HepG2 (cell line): Measurements from ENCODE around the gene EEF1AKMT1. TPM values are rescaled to one million over a fixed set of nuclear protein-coding genes. Genes with fewer than 3 reads are reported as not detected.

ENCODE experiments used
- ATAC-seq: fragments of 200-7000 bp; cut with Tn5 transposase; 3 replicates; pipeline ENCODE4 v1.9.1; 2020; ENCODE audit warnings: mild to moderate bottlenecking, moderate library complexity
- BruUV-seq: library from RNA; stranded (reverse); fragments of 400-500 nt; replicated peaks from 2 replicates; lab custom pipeline; 2021; lab: Mats Ljungman, UMichigan
- CTCF ChIA-PET: fragments of 300-600 bp; formaldehyde crosslinking; extraction: SDS; loops from one replicate; lab custom pipeline; 2021; ENCODE audit warnings: low total read pairs, inconsistent platforms, low intra/inter-chr PET ratio; lab: Yijun Ruan, JAX
- POLR2A ChIA-PET: fragments of 350-600 bp; sonication (Branson Sonifier 250); formaldehyde crosslinking; loops from one replicate; lab custom pipeline; 2020; ENCODE audit warnings: antibody characterized with exemption, inconsistent platforms; lab: Yijun Ruan, JAX
- DNase-seq: peaks from one replicate; pipeline ENCODE4 v3.0.0-alpha.2; 2015; ENCODE audit warnings: low spot score
- FAIRE-seq: peaks from 3 replicates; lab custom pipeline; 2011; peaks lifted over from hg19 to GRCh38; lab: Jason Lieb, UNC
- H2AFZ ChIP-seq: one replicate; pipeline ENCODE4 v1.6.1; 2011; ENCODE audit warnings: low read length, inconsistent platforms
- H3K27ac ChIP-seq: fragments of 300-600 bp; 3 replicates; pipeline ENCODE4 v1.8.0; 2011; ENCODE audit warnings: mixed run types, mild to moderate bottlenecking, mixed read lengths, low read length, inconsistent platforms; ENCODE audit not compliant: insufficient read depth; ENCODE audit errors: extremely low read length
- H3K27me3 ChIP-seq, 2 experiments: fragments of 200-600 bp in 1 of 2; 2 replicates in 1 of 2; 3 replicates in 1 of 2; pipeline versions ENCODE4 v1.6.0 to v1.8.0; 2011; ENCODE audit warnings: low read length in 2 of 2, mild to moderate bottlenecking in 2 of 2, moderate library complexity in 2 of 2, inconsistent platforms in 1 of 2; ENCODE audit not compliant: insufficient read depth in 2 of 2, control insufficient read depth in 1 of 2
- H3K36me3 ChIP-seq, 2 experiments: fragments of 200-600 bp in 1 of 2; replicated peaks in 1 of 2; 2 replicates in 1 of 2; 3 replicates in 1 of 2; pipeline versions ENCODE4 v1.5.1 to v1.8.0; 2011; ENCODE audit warnings: low read length in 2 of 2, inconsistent platforms in 1 of 2; ENCODE audit not compliant: insufficient read depth in 2 of 2, control insufficient read depth in 1 of 2
- H3K4me1 ChIP-seq: 2 replicates; pipeline ENCODE4 v1.5.1; 2012; ENCODE audit warnings: low read length, inconsistent platforms; ENCODE audit not compliant: insufficient read depth
- H3K4me2 ChIP-seq: 2 replicates; pipeline ENCODE4 v1.6.0; 2011; ENCODE audit warnings: low read depth, low read length, inconsistent platforms
- H3K4me3 ChIP-seq, 3 experiments: fragments of 200-600 bp in 1 of 3; sonication (generic), shearing (Covaris generic) in 1 of 3; replicated peaks in 1 of 3; 2 replicates each; pipeline ENCODE4 v1.5.1; 2011 to 2016; ENCODE audit warnings: low read length in 3 of 3, inconsistent platforms in 2 of 3, low read depth in 2 of 3, mild to moderate bottlenecking in 2 of 3, control low read depth in 1 of 3, mixed read lengths in 1 of 3; ENCODE audit not compliant: insufficient read depth in 1 of 3
- H3K79me2 ChIP-seq: one replicate; pipeline ENCODE4 v1.6.1; 2011; ENCODE audit warnings: low read length, inconsistent platforms; ENCODE audit not compliant: insufficient read depth
- H3K9ac ChIP-seq: 2 replicates; pipeline ENCODE4 v1.6.0; 2011; ENCODE audit warnings: mild to moderate bottlenecking, low read depth, low read length, inconsistent platforms; ENCODE audit not compliant: insufficient read depth
- H3K9me3 ChIP-seq: 2 replicates; pipeline ENCODE4 v1.5.1; 2012; ENCODE audit warnings: mild to moderate bottlenecking, low read length
- H4K20me1 ChIP-seq: 2 replicates; pipeline ENCODE4 v1.6.0; 2011; ENCODE audit warnings: inconsistent platforms, mild to moderate bottlenecking, low read length, moderate library complexity; ENCODE audit not compliant: insufficient read depth
- BATF2 ChIP-seq: sonication (generic); formaldehyde crosslinking; IDR thresholded peaks from 2 replicates; pipeline ENCODE4 v1.8.0; 2022; ENCODE audit warnings: mild to moderate bottlenecking, missing genetic modification reagents, moderate library complexity
- CEBPZ ChIP-seq: IDR thresholded peaks from 2 replicates; pipeline ENCODE4 v1.6.1; 2012; ENCODE audit warnings: low read length, improper control_type of control experiment
- FOXK1 ChIP-seq: sonication (generic); formaldehyde crosslinking; IDR thresholded peaks from 2 replicates; pipeline ENCODE4 v1.4.0; 2020; ENCODE audit warnings: low read depth, missing genetic modification reagents, borderline replicate concordance
- IKZF1 ChIP-seq: fragments of 450-650 bp; IDR thresholded peaks from 2 replicates; pipeline ENCODE4 v1.7.1; 2016
- KAT7 ChIP-seq: IDR thresholded peaks from 2 replicates; pipeline ENCODE4 v1.6.1; 2018; ENCODE audit warnings: borderline replicate concordance, missing compliant biosample characterization
- KDM5A ChIP-seq: fragments of 200-600 bp; sonication (generic); IDR thresholded peaks from 2 replicates; pipeline ENCODE4 v1.7.0; 2018; ENCODE audit warnings: antibody characterized with exemption, mild to moderate bottlenecking, low read length, borderline replicate concordance
- KMT2A ChIP-seq: sonication (generic); formaldehyde crosslinking; IDR thresholded peaks from 2 replicates; pipeline ENCODE4 v1.4.0; 2020; ENCODE audit warnings: missing genetic modification reagents
- PTBP1 ChIP-seq: fragments of 200-400 bp; formaldehyde crosslinking; IDR thresholded peaks from 2 replicates; pipeline ENCODE4 v1.6.1; 2018; ENCODE audit warnings: low read length, low read depth; ENCODE audit not compliant: poor library complexity, severe bottlenecking
- TFDP1 ChIP-seq: IDR thresholded peaks from 2 replicates; pipeline ENCODE4 v1.6.1; 2016; ENCODE audit warnings: missing compliant biosample characterization, missing genetic modification reagents, borderline replicate concordance
- TRIM22 ChIP-seq: fragments of 450-650 bp; IDR thresholded peaks from 2 replicates; pipeline ENCODE4 v1.6.1; 2017
- ZNF230 ChIP-seq: sonication (generic); formaldehyde crosslinking; IDR thresholded peaks from 2 replicates; pipeline ENCODE4 v1.4.0; 2020; ENCODE audit warnings: mild to moderate bottlenecking, missing genetic modification reagents
- ZNF530 ChIP-seq: sonication (generic); formaldehyde crosslinking; IDR thresholded peaks from 2 replicates; pipeline ENCODE4 v1.5.0; 2020; ENCODE audit warnings: low read depth, mild to moderate bottlenecking, missing genetic modification reagents
- ZNF563 ChIP-seq: sonication (generic); formaldehyde crosslinking; IDR thresholded peaks from 2 replicates; pipeline ENCODE4 v1.8.0; 2022; ENCODE audit warnings: mild to moderate bottlenecking, moderate library complexity, missing genetic modification reagents
- ZNF652 ChIP-seq: IDR thresholded peaks from 2 replicates; pipeline ENCODE4 v1.6.1; 2016; ENCODE audit warnings: low read depth, borderline replicate concordance
- WGBS: methylation state at CpG from one replicate; pipeline ENCODE4 v1.1.6; 2017; ENCODE audit warnings: low lambda C conversion rate; 5-methylcytosine and 5-hydroxymethylcytosine counted together
- in situ Hi-C: cut with HindIII; loops from 2 replicates; pipeline ENCODE4 v1.10.0; 2017; ENCODE audit warnings: low pct_unique_long_range_greater_than_20kb; ENCODE audit not compliant: extremely low pct_ligation_motif_present
- intact Hi-C: fragments of 100-400 bp; cut with micrococcal nuclease; formaldehyde crosslinking; loops from one replicate; pipeline ENCODE4 v1.10.0; 2022; ENCODE audit not compliant: unreplicated experiment
- polyA plus RNA-seq, 8 experiments: library from polyadenylated mRNA; depleted of rRNA in 3 of 8; stranded (reverse) in 7 of 8; unstranded in 1 of 8; fragments of >200 nt; fragmentation: Illumina TruSeq in 4 of 8; extraction: Trizol in 4 of 8; gene quantifications; 2 replicates each; pipeline versions ENCODE4 v1.2.1 to v1.2.3, GENCODE V29; 2011 to 2016; ENCODE audit warnings: low read depth in 4 of 8, missing spikeins in 1 of 8, mixed read lengths in 1 of 8; ENCODE audit not compliant: insufficient read depth in 1 of 8
- total RNA-seq, 5 experiments: library from RNA; depleted of rRNA; stranded (reverse); fragments of >200 nt; fragmentation: Illumina TruSeq; extraction: Trizol; gene quantifications; 2 replicates each; pipeline ENCODE4 v1.2.3, GENCODE V29; 2016; ENCODE audit warnings: low read depth in 1 of 5

The EEF1AKMT1 gene
- total and polyA plus RNA-seq, 2 of the 13 experiments (the other 11 are each of a cell fraction or from before 2014, with no cell fraction given): 6.0 to 16.1 TPM

- FAIRE-seq: no peak
- WGBS: 92% methylated on average over 17 of the region's 18 CpGs
- Histone ChIP-seq H3K27me3 (no peaks in the 10 kb centered on the region), H3K79me2 (no peaks in the 10 kb centered on the region), H3K36me3 (no peaks in the 10 kb centered on the region), H4K20me1 (no peaks in the 10 kb centered on the region), H3K27ac (no peak overlapping the region), H2AFZ (no peak overlapping the region), H3K4me2 (no peak overlapping the region), H3K4me3 (no peak overlapping the region), H3K9ac (no peak overlapping the region), H3K9me3 (no peaks in the 10 kb centered on the region), H3K4me1 (no peaks in the 10 kb centered on the region)
- ChIA-PET POLR2A (no interaction called here), CTCF (no interaction called here)
- no peak for TF ChIP-seq KMT2A (CRISPR knock-in tag)
- no peak for TF ChIP-seq IKZF1
- no peak for TF ChIP-seq FOXK1 (CRISPR knock-in tag)
- TF ChIP-seq TRIM22: no peak
- TF ChIP-seq BATF2 (CRISPR knock-in tag): no peak
- TF ChIP-seq ZNF530 (CRISPR knock-in tag): no peak
- TF ChIP-seq PTBP1: no peak
- no peak for TF ChIP-seq KAT7
- TF ChIP-seq ZNF652: no peak
- no peak for TF ChIP-seq TFDP1 (CRISPR knock-in tag)
- TF ChIP-seq KDM5A: no peak
- no peak for TF ChIP-seq ZNF563 (CRISPR knock-in tag)
- no peak for TF ChIP-seq ZNF230 (CRISPR knock-in tag)
- no peak for TF ChIP-seq CEBPZ
- BruUV-seq: no TSS peak
- DNase-seq: no peak
- intact Hi-C loops (no loop called here), in situ Hi-C loops (no loop called here)
- no peak for ATAC-seq
Observed at GRCh38 chr13:20684546-20684945, 89.2 kb downstream of the EEF1AKMT1 start.
